ENCODE measurements around the gene EYA2. TPM values are rescaled to one million over a fixed set of nuclear protein-coding genes. Genes with fewer than 3 reads are reported as not detected.

The EYA2 gene
- total and polyA plus RNA-seq, 4 donors: 1.6 to 4.4 (median 2.1) TPM

DNA sequence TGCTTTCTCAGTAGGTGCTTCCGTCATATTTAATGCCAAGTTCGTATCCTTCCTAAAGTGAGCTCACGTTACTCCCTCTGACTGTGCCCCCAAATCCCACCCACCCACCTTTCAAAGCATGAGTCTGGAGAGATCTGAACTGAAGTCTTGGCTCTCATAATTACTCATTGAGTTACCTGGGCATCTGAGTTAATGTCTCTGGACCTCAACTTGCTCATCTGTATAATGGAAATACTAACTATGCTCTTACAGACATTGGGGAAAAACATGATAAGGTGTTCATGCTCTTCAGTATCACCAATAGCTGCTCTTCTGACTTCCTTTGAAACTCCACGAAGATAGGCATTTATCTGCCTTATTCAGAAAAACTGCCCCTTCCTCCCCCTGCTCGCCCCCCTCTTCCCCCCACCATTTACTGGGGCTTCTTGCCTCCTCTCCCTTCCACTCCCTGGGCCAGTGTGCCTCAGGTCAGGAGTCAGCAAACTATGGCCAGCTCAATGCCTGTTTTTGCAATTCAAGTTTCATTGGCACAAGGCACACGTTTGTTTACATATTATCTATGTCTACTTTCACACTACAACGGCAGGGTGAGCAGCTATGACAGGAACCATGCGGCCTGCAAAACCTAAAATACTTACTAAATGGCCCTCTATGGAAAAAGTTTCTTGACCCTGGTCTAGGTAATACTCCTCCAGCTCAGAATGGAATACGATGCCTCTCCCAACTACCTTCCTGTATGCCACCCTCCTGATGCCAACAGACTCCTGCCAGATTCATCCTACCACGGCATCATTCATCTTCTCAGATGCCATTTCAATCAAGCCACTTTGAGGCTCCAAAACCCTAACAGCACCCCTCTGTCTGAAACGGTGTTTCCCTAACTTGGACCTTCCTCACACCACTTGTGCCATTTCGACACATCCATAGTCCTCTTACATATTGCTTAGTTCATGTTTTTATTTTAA is 323.1 kb downstream of the EYA2 start:
- no peak for TF ChIP-seq CTCF (IDR thresholded peaks at IDR 0.05; ENCODE audit: control extremely low read depth, extremely low read depth)
- peaks cover 0 to 3% (median 0%) of the 10 kb centered on the region in 4 donors for H3K9me3 ChIP-seq (ENCODE audit: control insufficient read depth in 4 of 4, insufficient read depth in 3 of 4, low read length in 3 of 4)
- H3K4me3 ChIP-seq: no peak overlapping the region
- H3K27ac ChIP-seq (ENCODE audit: low read depth in 1 of 2, low read length in 1 of 2): peak overlapping the region in 1 of 2 donors; percentile 27
- ATAC-seq (ENCODE audit: insufficient read depth, low FRiP score) (no peak), DNase-seq (peak in 1 of 3 donors; percentile 19)
- H3K36me3 ChIP-seq (ENCODE audit: control insufficient read depth in 4 of 4, insufficient read depth in 4 of 4, low read length in 4 of 4): peaks cover 13 to 46% (median 38%) of the 10 kb centered on the region in 4 donors
- WGBS, 2 donors: 84 to 88% methylated on average over 12 of the region's 12 CpGs
- H3K27me3 ChIP-seq (ENCODE audit: control insufficient read depth in 3 of 3, insufficient read depth in 3 of 3, low read length in 2 of 3): no peaks in the 10 kb centered on the region
- H3K9ac ChIP-seq (ENCODE audit: insufficient read depth in 1 of 2, low read length in 2 of 2): no peak overlapping the region
- peaks cover 0 to 4% (median 0%) of the 10 kb centered on the region in 5 donors for H3K4me1 ChIP-seq (ENCODE audit: control insufficient read depth in 5 of 5, insufficient read depth in 5 of 5, low read length in 5 of 5)

DNA sequence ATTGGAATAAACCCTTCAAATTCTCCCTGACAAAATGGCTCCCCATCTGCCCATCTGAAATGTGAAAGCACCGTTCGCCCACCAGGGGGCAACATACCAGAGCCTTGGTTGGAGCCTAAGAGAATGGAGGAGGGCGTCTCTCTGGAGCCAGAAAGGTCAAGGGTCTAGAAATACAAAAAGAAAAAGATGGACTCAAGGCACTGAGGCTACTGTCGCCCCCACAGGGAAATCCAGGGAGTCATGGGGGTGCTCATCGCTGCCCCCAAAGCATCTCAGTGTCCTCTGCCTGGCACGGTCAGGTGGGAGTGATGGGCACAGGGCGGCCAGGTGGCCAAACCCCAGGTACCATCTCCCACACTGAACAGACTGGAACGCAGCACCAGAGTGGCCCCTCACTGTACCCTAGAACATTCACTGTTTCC is 325.5 kb downstream of the EYA2 start:
- DNase-seq (no peak), ATAC-seq (ENCODE audit: insufficient read depth, low FRiP score) (no peak)
- no peak overlapping the region for H3K27ac ChIP-seq (ENCODE audit: low read depth in 1 of 2, low read length in 1 of 2)
- WGBS, 2 donors: 96% methylated on average over 8 of the region's 8 CpGs
- no peaks in the 10 kb centered on the region for H3K9me3 ChIP-seq (ENCODE audit: control insufficient read depth in 4 of 4, insufficient read depth in 3 of 4, low read length in 3 of 4)
- no peaks in the 10 kb centered on the region for H3K27me3 ChIP-seq (ENCODE audit: control insufficient read depth in 3 of 3, insufficient read depth in 3 of 3, low read length in 2 of 3)
- H3K36me3 ChIP-seq (ENCODE audit: control insufficient read depth in 4 of 4, insufficient read depth in 4 of 4, low read length in 4 of 4): peaks cover 28 to 42% (median 35%) of the 10 kb centered on the region in 4 donors
- H3K4me1 ChIP-seq (ENCODE audit: control insufficient read depth in 5 of 5, insufficient read depth in 5 of 5, low read length in 5 of 5): peaks cover 0 to 4% (median 0%) of the 10 kb centered on the region in 5 donors
- no peak for TF ChIP-seq CTCF (IDR thresholded peaks at IDR 0.05; ENCODE audit: control extremely low read depth, extremely low read depth)
- no peak overlapping the region for H3K4me3 ChIP-seq
- H3K9ac ChIP-seq (ENCODE audit: insufficient read depth in 1 of 2, low read length in 2 of 2): no peak overlapping the region

DNA sequence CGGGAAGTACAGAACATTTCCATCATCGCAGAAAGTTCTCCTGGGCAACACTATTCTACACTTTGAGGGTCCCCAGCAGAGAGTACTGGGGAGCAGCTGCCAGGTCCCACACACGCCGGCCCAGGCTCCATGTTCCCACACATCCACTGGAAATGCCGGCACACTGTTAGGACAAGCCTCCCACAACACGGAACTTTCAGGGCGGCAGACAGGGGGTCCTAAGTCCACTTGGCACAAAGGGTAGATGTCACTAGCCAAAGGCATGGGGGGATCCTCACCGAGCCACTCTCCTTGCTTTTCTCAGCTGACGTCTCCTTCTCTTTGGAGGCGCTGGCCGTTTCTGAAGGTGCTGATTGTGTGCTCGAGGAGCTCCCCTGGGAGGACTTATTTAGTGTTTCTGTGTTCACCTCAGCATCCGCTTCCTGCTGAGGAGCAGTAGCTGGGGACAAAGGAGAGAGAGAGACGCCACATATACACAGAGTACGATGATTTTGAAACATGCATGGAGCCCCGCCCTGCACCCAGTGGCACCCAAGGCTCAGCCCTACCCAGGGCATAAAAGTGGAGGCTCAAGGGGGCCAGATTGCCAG is 326.5 kb downstream of the EYA2 start:
- Histone ChIP-seq H3K27ac (ENCODE audit: low read depth in 1 of 2, low read length in 1 of 2) (no peak overlapping the region), H3K36me3 (ENCODE audit: control insufficient read depth in 4 of 4, insufficient read depth in 4 of 4, low read length in 4 of 4) (peaks cover 27 to 37% (median 33%) of the 10 kb centered on the region in 4 donors), H3K9ac (ENCODE audit: insufficient read depth in 1 of 2, low read length in 2 of 2) (no peak overlapping the region), H3K4me1 (ENCODE audit: control insufficient read depth in 5 of 5, insufficient read depth in 5 of 5, low read length in 5 of 5) (peaks cover 0 to 4% (median 0%) of the 10 kb centered on the region in 5 donors), H3K4me3 (no peak overlapping the region), H3K9me3 (ENCODE audit: control insufficient read depth in 4 of 4, insufficient read depth in 3 of 4, low read length in 3 of 4) (no peaks in the 10 kb centered on the region), H3K27me3 (ENCODE audit: control insufficient read depth in 3 of 3, insufficient read depth in 3 of 3, low read length in 2 of 3) (no peaks in the 10 kb centered on the region)
- ATAC-seq (ENCODE audit: insufficient read depth, low FRiP score) (no peak), DNase-seq (no peak)
- TF ChIP-seq CTCF (IDR thresholded peaks at IDR 0.05; ENCODE audit: control extremely low read depth, extremely low read depth): no peak
- WGBS, 2 donors: 90 to 93% methylated on average over 16 of the region's 16 CpGs
